Ovary (tissue), 1 donor: ENCODE results near the gene MRPS25.

ENCODE experiments used
- EP300 ChIP-seq: sonication (generic); formaldehyde crosslinking; IDR thresholded peaks from one replicate; pipeline ENCODE4 v1.6.1; 2017; ENCODE audit warnings: antibody characterized with exemption
- POLR2A ChIP-seq: fragments of 450-650 bp; IDR thresholded peaks from one replicate; pipeline ENCODE4 v1.6.1; 2017; ENCODE audit warnings: antibody characterized with exemption, mild to moderate bottlenecking, moderate library complexity

GRCh38 chr3:15113471-15113870, 48.4 kb upstream of the MRPS25 start:
- TF ChIP-seq EP300 (no peak), POLR2A (no peak)
